Fibroblast of upper back skin (primary cell): ENCODE data around the gene ATP1A1.

Source experiments
- DNase-seq: peaks from one replicate; pipeline ENCODE4 v3.0.0-alpha.2; 2013

Gene ATP1A1

DNA sequence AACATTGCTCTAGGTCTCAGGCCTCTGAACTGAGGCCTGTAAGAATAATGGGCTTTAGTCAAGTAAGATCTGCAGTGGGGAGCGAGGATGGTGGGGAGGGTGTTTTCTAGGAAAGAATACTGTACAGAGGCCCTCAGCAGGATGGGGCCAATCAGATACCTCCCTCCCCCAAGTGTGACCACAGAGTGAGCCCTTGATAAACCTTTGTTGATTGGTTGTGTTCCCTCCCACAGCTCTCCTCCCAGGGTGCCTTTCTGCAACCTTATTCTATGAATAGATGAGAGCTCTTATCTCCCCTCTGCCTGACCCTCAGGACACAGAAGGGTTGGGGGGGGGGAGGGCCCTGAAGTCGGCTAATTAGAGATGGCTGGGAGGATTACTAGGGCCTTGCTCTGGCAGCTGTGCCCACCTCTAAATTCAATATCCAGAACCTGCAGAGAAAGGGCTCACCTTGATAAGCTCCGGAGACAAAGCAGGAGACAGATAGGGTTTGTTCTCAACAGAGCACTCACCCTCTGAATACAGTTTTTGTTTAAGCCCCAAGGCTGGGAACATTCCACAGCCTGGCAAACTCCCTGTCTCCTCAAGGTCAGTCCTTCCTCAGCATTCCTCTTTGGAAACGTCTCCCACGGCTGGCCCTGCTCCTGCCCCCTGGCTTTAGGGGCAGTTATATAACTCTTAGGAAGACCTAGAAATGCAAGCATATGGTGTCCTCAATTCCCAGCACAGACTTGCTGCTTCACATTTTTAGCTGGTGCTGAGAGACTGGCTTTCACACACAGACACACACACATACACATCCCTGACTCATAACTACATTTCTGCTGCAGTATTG lies 42.9 kb downstream of the ATP1A1 start:
- DNase-seq, result no peak

DNA sequence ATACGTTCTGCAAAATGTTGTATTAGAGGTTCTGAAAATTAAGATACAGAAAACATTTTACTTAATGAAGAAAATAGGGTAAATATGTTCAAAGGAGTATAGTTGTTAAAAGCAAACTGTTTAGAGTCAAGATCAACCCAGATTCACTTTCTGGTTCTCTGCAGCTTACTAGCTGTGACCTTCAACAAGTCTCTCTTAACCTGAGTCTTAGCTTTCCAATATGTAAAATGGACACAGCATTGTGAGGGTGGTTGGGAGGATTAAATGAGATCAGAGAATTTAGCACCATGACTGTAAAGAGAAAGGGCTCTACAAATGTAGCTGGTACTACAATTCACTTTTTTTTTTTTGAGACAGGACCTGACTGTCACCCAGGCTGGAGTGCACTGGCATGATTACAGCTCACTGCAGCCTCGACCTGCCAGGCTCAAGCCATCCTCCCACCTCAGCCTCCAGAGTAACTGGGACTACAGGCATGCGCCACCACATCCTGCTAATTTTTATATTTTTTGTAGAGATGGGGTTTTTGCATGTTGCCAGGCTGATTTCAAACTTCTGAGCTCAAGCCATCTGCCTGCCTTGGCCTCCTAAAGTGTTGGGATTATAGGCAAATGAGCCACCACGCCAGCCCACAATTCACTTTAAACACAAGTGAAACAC lies 43.9 kb downstream of the ATP1A1 start:
- DNase-seq, result no peak

DNA sequence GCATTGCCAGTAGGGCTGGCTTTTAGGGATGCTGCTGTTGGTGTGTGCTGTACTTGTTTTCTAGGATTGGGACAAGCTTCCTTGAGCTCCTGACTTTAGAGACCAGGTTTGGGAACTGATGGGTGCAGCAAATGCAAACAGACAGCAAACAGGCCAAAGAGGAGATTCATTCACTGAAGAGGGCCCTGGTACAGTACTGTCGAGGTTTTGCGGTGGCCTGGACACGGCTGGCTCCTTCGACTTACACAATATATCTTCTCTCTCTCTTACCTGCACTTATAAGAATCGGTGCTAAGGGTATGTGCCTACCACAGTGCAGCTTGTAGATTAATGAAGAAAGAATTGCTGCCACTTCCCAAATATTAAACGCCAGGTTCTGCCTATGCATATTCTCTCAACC lies 44.6 kb downstream of the ATP1A1 start:
- no peak for DNase-seq

DNA sequence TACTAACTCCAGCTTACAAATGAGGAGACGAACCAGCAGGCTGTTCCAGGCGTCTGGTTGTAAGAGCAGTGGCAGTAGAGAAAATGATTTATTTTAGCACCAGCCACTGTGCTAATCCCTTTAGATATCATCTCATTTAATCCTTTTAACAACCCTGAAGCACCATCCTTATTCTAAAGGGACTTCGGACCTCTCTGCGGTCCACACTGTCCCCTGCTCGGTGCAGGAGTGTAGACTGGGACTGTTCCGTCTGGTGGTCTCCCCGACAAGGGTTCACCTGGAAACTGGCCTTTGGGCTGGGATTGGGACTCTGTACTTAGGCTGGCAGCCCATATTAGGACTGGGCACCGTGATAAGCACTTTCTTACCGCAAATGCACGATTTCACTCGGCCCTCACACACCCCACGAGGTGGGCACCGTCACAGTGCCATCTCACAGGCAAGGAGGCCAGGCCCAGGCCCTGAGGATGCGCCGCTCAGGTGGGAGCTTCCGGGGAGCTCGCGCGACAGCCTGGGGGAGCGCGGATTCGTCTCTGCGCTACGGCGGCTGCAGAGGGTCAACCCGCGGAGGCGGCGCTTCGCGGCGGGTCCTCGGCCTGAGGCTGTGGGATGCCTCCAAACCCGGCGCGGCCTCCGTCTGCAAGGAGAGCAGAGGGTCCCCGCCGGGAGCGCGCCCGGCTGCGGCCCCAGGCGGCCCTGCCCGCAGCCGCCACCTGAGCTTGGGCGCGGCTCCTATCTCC lies 45.2 kb downstream of the ATP1A1 start:
- peak; percentile 82 for DNase-seq

DNA sequence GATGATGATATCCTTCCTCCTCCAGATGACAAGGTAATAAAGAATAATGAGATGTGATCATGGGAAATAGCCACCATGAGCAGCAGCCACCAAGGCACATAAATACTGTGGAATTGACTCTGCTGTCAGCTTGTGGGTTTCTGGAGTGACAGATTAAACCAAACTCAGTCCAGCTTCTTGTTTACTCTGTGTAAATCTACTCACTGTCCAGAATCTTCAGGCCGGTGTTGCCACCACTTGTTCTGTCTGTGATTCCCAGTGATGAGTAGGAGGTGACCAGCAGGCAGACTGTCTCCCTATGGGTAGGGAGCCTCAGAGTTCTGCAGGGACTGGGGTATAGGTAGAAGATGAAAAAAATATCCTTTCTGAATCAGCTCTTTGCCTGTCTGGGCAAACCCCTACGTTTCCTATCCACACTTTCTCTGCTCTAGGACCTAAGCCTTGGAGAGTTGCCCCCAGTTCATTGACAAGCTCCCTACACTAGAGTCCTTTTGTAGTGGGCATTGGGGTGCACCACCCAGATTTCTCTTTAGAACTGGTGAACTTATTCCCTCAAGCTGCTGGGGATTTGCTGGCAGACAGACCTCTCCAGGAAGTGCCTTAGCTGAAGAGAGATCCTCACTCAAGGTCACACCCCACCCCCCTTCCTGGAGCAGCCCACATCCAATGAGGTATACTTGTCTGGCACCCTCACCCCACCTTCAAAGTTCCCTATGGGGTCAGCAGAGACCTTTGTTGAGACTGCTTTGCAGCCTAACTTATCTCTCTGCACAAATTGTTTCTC lies 47.6 kb downstream of the ATP1A1 start:
- DNase-seq, result no peak

DNA sequence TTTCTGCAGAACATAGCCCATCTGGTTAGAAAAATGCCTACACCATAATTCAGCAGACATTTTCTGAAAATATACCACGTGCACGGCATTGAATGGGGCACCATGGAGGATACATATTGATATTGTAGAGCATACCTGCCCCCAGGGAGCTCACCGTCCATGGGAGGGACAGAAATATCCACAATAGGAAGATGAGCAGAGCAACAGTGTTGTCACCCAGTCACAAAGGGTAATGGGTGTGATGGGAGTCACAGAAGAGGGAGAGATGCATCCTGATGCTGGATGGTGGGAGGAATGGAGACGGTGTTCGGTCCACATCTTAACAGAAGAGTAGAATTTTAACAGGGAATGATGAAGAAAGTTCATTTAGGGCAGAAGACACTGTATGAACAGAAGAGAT lies 51.4 kb downstream of the ATP1A1 start:
- no peak for DNase-seq

DNA sequence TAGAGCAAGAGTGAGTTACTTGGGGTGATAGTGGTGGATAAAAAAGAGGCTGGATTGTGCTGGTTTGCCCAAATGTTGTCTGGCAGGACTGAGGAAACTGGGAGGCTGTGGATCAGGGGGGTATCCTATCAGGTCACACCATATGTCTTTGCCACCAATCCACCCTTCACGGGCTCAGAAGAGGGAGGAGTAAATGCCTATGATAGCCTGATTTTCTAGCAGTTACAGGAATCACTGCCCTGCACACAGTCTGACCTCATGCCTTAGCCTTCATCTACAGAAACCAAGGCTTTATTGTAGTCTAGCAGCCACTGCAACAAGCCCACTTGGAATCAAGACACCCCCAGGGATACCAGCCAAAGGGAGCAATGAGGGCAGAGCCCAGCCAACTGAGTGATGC lies 51.8 kb downstream of the ATP1A1 start:
- no peak for DNase-seq

DNA sequence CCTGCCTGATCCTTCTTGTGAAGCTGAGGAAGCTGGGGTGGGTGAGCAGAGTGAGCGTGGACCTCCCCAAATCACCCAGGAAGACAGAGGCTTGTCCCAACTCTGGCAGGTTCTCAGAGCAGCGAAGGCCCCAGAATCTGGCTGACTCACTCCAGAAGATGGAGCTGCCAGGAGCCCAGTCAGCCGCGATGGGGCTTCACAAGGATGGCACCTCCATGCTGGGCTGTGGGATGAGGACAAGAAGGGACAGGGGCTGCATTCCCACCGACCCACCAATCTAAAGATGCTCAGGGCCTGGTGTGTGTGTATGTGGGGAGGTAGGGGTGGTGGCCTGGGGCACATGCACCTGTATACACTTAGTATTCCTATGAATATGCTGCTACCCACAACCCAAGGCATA lies 52.9 kb downstream of the ATP1A1 start:
- no peak for DNase-seq

DNA sequence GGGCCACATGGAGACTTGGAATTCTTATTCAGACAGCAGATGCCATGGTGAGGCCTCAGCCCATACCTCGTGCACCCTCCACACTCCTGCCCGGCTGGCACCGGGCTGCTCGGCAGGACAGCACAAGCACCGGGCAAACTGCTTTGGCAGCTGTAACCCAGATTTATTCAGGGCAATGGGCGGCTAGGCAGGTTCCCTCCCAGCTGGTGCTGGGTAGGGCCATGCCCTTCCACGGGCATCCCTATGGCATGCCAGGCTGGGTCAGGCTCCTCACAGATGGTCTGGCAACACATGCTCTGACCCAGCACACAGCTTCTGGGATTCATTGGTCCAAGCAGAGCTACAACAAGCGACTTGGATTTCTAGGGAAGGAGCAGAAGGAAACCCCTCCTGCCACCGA lies 53.4 kb downstream of the ATP1A1 start:
- DNase-seq, result no peak

DNA sequence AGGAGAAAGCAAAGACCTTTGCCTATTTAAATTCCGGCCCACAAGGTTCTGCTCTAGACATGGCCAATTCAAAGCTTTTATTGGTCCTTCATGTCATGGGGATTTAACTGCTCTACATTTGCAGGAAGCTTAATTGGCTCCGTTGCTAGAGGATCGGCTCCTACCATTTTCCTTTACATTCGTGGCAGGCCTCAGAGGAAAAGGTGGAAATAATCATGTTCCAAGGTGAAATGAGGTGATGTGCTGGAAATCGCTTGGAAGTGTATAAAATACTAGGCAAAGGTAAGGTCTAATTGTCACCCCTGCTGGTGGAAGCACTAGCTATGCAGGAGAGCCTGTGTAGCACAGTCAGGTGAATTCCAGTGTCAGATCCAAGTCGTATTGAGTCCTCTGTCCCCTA lies 55.5 kb downstream of the ATP1A1 start:
- no peak for DNase-seq

DNA sequence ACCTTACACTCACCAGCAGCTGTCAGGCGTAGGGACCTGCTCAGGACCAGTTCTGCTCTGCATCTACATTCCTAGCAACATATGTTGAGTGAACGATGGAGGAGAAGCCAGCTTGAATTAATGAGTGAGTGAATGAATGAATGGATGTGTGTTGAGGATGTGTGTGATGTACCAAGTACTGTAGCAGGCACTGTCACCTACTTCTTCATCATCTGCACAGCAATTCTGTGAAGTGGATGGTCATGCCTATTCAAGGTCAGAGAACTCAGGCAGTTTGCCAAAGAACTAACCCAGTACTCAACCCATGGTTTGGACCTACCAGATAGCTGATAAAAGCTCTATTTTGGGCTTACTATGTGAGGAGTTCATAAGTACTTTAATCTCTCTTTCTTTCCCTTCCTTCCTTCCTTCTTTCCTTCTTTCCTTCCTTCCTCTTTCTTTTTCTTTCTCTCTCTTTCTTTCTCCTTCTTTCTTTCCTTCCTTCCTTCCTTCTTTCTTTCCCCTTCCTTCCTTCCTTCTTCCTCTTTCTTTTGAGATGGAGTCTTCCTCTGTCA lies 56.9 kb downstream of the ATP1A1 start:
- DNase-seq, result no peak

DNA sequence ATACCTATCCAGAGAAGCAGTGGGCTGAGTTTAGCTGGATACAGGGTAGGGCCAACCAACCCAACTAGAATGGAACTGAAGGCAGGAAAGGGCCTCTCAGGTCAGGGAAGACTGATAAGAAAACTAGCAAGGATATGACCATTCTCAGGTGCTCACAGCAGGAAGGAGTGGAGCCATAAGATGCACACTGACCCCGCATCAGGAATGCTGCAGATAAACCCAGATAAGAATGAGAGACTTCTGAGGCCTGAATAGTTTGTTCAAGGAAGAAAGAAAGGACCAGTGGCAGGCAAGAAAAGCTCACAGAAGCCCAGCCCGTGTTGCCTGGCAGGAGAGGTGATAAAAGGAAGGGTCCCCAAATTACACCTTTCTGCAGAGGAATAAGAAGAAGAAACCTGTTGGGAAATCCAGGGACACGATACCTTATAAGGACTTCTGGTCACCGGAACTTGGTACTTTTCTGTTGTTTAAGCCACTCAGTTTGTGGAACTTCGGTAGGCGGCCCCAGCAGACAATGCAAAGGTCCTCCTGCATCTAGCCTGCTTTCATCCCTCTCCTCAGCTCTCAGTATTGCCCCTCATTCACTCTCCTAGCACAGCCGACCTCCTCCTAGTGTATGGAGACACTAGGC lies 58.9 kb downstream of the ATP1A1 start:
- no peak for DNase-seq

DNA sequence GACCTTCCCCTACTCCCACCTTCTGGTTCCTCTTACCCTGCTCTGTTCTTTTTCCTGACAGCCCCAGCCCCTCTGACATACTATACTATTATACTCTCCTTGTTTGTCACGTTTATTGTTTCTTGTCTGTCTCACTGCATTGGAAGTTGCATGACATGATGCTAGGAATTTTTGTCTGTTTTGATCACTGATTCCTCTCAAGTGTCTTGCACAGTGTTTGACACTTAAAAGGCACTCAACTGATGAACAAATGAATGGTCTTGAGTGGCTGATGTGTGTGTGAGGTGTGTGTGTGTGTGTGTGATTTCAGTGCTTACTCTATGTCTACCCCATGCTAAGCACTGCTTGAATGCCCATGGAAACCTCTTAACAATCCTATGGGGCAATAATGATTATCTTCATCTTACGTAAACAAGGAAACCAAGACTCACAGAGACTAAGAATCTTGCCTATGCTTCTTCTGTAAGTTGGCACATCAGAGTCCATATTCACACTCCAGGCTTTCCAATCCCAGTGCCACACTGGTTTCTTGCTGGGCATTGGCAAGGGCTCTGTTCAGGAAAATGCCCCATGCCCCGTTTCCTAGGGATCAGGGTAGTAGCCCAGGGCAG lies 59.7 kb downstream of the ATP1A1 start:
- no peak for DNase-seq

DNA sequence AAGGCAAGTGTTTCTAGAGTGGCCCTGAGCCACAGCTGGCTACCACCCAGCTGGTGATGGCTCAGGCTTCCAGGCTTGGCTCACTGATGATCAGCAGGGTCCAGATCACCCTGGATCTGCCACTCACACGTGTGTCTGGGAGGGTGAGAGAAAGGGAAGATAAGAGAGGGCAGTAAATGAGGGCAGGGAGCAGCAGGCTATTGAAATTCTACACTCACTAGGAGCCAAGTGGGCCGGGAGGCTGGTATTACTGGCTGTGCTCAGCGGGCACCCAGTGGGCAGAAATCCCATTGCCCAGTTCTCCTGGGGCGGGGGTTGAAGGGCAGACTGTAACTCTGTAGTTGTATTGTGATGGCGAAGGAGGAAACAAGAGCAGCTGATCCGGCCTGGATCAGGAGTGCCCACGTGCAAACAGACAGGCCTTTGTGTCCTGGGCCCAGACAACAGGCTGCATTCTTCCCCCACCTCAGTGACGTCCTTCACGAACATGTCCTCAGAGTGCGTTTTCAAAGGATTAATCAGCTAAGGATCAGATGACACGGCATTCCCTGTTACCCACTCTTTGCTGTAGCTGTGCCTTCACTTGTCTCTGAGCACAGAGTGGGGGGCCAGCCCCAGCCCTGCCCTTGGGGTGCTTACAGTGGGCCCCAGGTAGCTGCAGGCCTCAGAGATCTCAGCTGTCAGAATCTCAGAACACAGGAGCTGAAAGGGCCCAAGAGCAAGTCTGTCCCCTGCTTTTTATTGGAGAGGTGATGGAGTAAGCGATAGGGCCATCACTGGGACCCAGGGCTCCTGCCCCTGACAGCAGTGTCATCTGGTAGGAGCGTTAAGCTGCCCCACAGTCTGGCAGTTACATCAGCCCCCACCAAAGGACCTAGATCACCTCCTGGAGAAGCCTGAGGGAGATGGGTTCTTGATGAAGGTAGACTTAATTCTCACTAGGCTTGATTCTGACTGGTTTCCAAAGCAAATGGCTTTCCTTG lies 60.5 kb downstream of the ATP1A1 start:
- peak; percentile 22 for DNase-seq

DNA sequence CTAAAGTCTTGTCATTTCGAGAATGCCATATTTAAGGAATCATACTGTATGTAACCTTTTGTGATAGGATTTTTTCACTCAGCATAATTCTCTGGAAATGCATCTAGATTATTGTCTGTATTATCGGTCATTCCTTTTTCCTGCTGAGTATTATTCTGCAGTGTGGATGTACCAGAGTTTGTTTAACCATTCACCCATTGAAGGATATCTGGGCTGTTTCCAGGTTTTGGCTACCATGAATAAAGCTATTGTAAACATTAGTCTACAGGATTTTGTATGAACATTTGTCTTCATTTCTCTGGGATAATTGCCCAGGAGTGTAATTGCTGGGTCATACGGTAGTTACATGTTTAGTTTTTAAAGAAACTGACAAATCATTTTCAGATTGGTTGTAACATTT lies 61.8 kb downstream of the ATP1A1 start:
- DNase-seq, result no peak

DNA sequence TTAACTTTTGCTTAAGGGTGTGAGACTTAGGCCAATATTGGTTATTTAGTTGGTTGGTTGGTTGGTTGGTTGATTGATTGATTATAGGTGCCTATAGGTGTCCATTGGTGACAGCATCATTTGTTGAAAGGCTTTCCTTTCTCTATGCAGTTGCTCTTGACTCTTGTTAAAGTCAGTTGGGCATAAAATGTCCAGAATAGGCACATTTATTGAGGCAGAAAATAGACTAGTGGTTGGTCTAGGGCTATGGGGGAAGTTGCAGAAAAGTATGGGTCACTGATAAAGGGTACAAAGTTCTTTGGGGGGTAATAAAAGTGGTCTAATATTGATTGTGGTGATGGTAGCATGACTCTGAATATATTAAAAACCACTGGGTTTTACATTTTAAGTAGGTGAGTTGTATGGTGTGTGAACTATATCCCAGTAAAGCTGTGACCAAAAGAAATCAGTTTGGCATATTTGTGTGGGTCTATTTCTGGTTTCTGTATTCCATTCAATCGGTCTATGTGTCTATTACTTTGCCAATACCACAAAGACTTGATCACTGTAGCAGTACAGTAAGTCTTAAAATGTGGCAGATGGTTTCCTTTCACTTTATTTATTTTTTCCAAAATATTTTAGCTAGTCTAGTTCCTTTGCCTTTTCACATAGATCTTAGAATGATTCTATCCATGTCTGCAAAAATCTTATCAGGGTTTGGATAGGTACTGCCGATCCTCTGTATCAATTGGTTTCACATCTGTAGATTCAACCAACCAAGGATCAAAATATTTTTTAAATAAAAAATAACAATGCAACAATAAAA lies 63.0 kb downstream of the ATP1A1 start:
- DNase-seq, result no peak

DNA sequence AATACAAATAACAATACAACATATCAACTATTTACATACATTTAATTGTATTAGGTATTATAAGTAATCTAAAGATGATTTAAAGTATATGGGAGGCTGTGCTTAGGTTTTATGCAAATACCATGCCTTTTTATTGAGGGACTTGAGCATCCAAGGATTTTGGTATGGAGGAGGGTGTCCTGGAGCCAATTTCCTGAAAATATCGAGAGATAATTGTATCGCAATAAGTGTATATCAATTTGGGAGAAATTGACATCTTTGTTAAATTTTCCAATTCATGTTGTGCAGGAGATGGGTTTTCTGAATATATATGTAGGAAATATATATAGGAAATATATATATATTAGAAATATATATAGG lies 63.5 kb downstream of the ATP1A1 start:
- no peak for DNase-seq

DNA sequence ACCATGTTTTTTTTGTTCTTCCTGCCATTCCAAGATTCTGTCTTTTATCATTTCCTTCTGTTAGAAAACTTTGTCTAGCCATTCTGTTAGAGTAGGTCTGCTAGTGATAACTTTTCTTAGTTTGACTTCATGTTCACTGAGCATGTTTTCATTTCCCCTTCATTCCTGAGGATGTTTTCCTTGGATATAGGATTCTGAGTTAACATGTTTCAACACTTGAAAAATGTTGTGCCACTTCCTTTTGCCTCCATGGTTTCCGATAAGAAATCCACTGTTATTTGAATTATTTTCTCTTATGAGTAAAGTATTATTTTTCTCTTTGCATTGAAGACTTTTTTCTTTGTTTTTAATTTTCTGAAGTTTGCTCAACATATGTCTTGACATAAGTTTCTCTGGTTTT lies 66.7 kb downstream of the ATP1A1 start:
- no peak for DNase-seq

DNA sequence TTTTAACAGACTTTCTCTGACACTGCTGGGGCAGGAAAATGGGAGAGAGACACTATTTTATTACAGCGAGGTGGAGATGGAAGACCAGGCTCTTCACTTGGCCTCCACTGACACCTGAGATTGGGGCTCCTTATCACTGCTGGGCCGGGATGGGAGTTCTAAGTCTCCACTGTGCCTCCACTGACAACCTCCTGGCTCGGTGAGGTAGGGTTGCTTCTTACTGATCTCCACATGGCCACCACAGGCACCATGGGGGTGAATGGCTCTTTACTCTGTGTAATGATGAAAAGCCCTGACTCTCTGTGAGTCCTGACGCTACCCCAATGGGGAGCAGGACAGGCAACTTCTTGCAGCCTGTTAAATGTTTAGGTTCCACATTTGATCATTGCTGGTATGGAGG lies 67.7 kb downstream of the ATP1A1 start:
- DNase-seq, result no peak

DNA sequence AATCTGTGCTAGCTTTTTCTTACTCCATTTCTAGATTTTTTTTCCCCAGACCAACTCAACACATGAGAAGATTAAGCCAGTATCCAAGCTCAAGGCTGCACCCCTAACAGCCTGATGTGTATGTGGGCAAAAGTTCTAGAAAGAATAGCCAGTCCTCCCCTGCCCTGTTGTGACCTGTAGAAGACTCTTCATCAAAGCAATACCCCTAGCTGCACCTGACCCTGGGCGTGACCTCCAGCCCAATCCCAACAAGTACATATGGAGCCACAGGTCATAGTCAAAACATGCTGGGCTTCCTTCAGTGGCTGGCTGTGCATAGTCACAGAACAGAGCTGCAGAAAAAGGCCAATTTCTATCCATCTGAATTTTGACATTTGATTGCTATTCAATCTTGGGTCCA lies 72.5 kb downstream of the ATP1A1 start:
- no peak for DNase-seq
